ENCODE data around the gene DSTN.

DNA sequence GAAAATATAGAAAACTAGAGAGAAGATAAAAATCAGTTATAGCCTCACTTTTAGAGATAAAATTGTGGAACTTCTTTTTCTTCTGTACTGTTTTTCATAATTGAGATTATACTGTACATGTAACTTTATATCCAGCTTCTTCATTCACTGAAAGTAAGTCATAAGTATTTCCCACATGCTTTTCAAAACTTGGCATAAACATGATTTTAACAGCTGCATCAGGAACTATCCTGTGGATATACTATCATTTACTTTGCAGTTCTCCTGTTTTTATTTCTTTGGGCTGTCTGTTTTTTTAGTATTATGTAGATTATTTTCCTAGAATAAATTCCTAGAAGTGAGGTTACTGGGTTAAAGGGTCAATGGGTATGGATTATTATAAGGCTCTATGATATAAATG lies 14.8 kb downstream of the DSTN start:
- no peak for TF ChIP-seq POLR2A (IDR thresholded peaks at IDR 0.05)
- TF ChIP-seq, protein P1, sequence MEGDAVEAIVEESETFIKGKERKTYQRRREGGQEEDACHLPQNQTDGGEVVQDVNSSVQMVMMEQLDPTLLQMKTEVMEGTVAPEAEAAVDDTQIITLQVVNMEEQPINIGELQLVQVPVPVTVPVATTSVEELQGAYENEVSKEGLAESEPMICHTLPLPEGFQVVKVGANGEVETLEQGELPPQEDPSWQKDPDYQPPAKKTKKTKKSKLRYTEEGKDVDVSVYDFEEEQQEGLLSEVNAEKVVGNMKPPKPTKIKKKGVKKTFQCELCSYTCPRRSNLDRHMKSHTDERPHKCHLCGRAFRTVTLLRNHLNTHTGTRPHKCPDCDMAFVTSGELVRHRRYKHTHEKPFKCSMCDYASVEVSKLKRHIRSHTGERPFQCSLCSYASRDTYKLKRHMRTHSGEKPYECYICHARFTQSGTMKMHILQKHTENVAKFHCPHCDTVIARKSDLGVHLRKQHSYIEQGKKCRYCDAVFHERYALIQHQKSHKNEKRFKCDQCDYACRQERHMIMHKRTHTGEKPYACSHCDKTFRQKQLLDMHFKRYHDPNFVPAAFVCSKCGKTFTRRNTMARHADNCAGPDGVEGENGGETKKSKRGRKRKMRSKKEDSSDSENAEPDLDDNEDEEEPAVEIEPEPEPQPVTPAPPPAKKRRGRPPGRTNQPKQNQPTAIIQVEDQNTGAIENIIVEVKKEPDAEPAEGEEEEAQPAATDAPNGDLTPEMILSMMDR (IDR thresholded peaks at IDR 0.05 in 8 of 11, conservative IDR thresholded peaks at IDR 0.05 in 3 of 11) = no peak
